Body of pancreas (tissue), 4 donors: ENCODE data around the gene PKP1.

Experiments
- CTCF ChIP-seq, 7 experiments: fragments of 450-650 bp in 4 of 7; fragments of 200-600 bp in 3 of 7; sonication (generic) in 3 of 7; IDR thresholded peaks; one replicate each; pipeline ENCODE4 v1.5.1; 2016 to 2019; ENCODE audit warnings: antibody characterized with exemption in 7 of 7
- POLR2A ChIP-seq, 3 donors: fragments of 450-650 bp; IDR thresholded peaks; one replicate each; pipeline ENCODE4 v1.6.1; 2016; ENCODE audit warnings: antibody characterized with exemption in 3 of 3, mild to moderate bottlenecking in 2 of 3

DNA sequence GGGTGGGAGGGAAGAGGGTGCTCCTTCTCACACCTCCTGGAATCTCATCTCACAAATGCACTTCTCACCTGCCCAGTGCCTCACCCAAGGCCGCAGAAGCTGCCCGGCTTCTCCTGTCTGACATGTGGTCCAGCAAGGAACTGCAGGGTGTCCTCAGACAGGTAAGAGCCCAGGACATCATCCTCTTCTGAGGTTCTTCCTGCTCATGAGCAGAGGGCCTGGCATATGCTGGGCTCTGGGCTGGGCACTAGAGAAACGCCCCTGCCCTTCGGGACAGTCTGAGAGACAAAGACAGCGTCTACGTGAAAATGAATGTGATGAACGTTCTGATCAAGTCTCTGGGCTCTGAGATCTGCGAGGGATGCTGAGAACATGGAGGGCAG, 42.4 kb downstream of the PKP1 start:
- TF ChIP-seq CTCF (IDR thresholded peaks at IDR 0.05) = no peak
- no peak for TF ChIP-seq POLR2A (IDR thresholded peaks at IDR 0.05)
